HepG2 (cell line): ENCODE measurements around the gene KIF13A. TPM values are rescaled to one million over a fixed set of nuclear protein-coding genes. Genes with fewer than 3 reads are reported as not detected.

ENCODE experiments used
- ATAC-seq: fragments of 200-7000 bp; cut with Tn5 transposase; 3 replicates; pipeline ENCODE4 v1.9.1; 2020; ENCODE audit warnings: mild to moderate bottlenecking, moderate library complexity
- BruUV-seq: library from RNA; stranded (reverse); fragments of 400-500 nt; replicated peaks from 2 replicates; lab custom pipeline; 2021; lab: Mats Ljungman, UMichigan
- CTCF ChIA-PET: fragments of 300-600 bp; formaldehyde crosslinking; extraction: SDS; loops from one replicate; lab custom pipeline; 2021; ENCODE audit warnings: low total read pairs, inconsistent platforms, low intra/inter-chr PET ratio; lab: Yijun Ruan, JAX
- POLR2A ChIA-PET: fragments of 350-600 bp; sonication (Branson Sonifier 250); formaldehyde crosslinking; loops from one replicate; lab custom pipeline; 2020; ENCODE audit warnings: antibody characterized with exemption, inconsistent platforms; lab: Yijun Ruan, JAX
- DNase-seq: peaks from one replicate; pipeline ENCODE4 v3.0.0-alpha.2; 2015; ENCODE audit warnings: low spot score
- FAIRE-seq: peaks from 3 replicates; lab custom pipeline; 2011; peaks lifted over from hg19 to GRCh38; lab: Jason Lieb, UNC
- H2AFZ ChIP-seq: one replicate; pipeline ENCODE4 v1.6.1; 2011; ENCODE audit warnings: low read length, inconsistent platforms
- H3K27ac ChIP-seq: fragments of 300-600 bp; 3 replicates; pipeline ENCODE4 v1.8.0; 2011; ENCODE audit warnings: mixed run types, mild to moderate bottlenecking, mixed read lengths, low read length, inconsistent platforms; ENCODE audit not compliant: insufficient read depth; ENCODE audit errors: extremely low read length
- H3K27me3 ChIP-seq, 2 experiments: fragments of 200-600 bp in 1 of 2; 2 replicates in 1 of 2; 3 replicates in 1 of 2; pipeline versions ENCODE4 v1.6.0 to v1.8.0; 2011; ENCODE audit warnings: low read length in 2 of 2, mild to moderate bottlenecking in 2 of 2, moderate library complexity in 2 of 2, inconsistent platforms in 1 of 2; ENCODE audit not compliant: insufficient read depth in 2 of 2, control insufficient read depth in 1 of 2
- H3K36me3 ChIP-seq, 2 experiments: fragments of 200-600 bp in 1 of 2; replicated peaks in 1 of 2; 2 replicates in 1 of 2; 3 replicates in 1 of 2; pipeline versions ENCODE4 v1.5.1 to v1.8.0; 2011; ENCODE audit warnings: low read length in 2 of 2, inconsistent platforms in 1 of 2; ENCODE audit not compliant: insufficient read depth in 2 of 2, control insufficient read depth in 1 of 2
- H3K4me1 ChIP-seq: 2 replicates; pipeline ENCODE4 v1.5.1; 2012; ENCODE audit warnings: low read length, inconsistent platforms; ENCODE audit not compliant: insufficient read depth
- H3K4me2 ChIP-seq: 2 replicates; pipeline ENCODE4 v1.6.0; 2011; ENCODE audit warnings: low read depth, low read length, inconsistent platforms
- H3K4me3 ChIP-seq, 3 experiments: fragments of 200-600 bp in 1 of 3; sonication (generic), shearing (Covaris generic) in 1 of 3; replicated peaks in 1 of 3; 2 replicates each; pipeline ENCODE4 v1.5.1; 2011 to 2016; ENCODE audit warnings: low read length in 3 of 3, inconsistent platforms in 2 of 3, low read depth in 2 of 3, mild to moderate bottlenecking in 2 of 3, control low read depth in 1 of 3, mixed read lengths in 1 of 3; ENCODE audit not compliant: insufficient read depth in 1 of 3
- H3K79me2 ChIP-seq: one replicate; pipeline ENCODE4 v1.6.1; 2011; ENCODE audit warnings: low read length, inconsistent platforms; ENCODE audit not compliant: insufficient read depth
- H3K9ac ChIP-seq: 2 replicates; pipeline ENCODE4 v1.6.0; 2011; ENCODE audit warnings: mild to moderate bottlenecking, low read depth, low read length, inconsistent platforms; ENCODE audit not compliant: insufficient read depth
- H3K9me3 ChIP-seq: 2 replicates; pipeline ENCODE4 v1.5.1; 2012; ENCODE audit warnings: mild to moderate bottlenecking, low read length
- H4K20me1 ChIP-seq: 2 replicates; pipeline ENCODE4 v1.6.0; 2011; ENCODE audit warnings: inconsistent platforms, mild to moderate bottlenecking, low read length, moderate library complexity; ENCODE audit not compliant: insufficient read depth
- GATAD1 ChIP-seq: IDR thresholded peaks from 2 replicates; pipeline ENCODE4 v1.6.1; 2016; ENCODE audit warnings: missing genetic modification reagents, missing compliant biosample characterization
- NR2F6 ChIP-seq, 2 experiments: IDR thresholded peaks; 2 replicates each; pipeline ENCODE4 v1.6.1; 2016; ENCODE audit warnings: antibody characterized with exemption in 1 of 2, mild to moderate bottlenecking in 1 of 2
- RFX1 ChIP-seq: fragments of 450-650 bp; IDR thresholded peaks from 2 replicates; pipeline ENCODE4 v1.6.1; 2017
- TBX2 ChIP-seq: sonication (generic); formaldehyde crosslinking; IDR thresholded peaks from 2 replicates; pipeline ENCODE4 v1.5.0; 2020; ENCODE audit warnings: missing genetic modification reagents, mild to moderate bottlenecking, borderline replicate concordance
- THAP11 ChIP-seq: IDR thresholded peaks from 2 replicates; pipeline ENCODE4 v1.6.1; 2016; ENCODE audit warnings: missing biosample characterization, missing genetic modification reagents
- THYN1 ChIP-seq: sonication (generic); formaldehyde crosslinking; IDR thresholded peaks from 2 replicates; pipeline ENCODE4 v1.8.1; 2023; ENCODE audit warnings: low read depth, mild to moderate bottlenecking, moderate library complexity, missing genetic modification reagents, borderline replicate concordance
- XRCC5 ChIP-seq: fragments of 200-400 bp; formaldehyde crosslinking; optimal IDR thresholded peaks from 2 replicates; pipeline ENCODE3; 2017; ENCODE audit warnings: mild to moderate bottlenecking, low read length
- YEATS4 ChIP-seq: sonication (generic); formaldehyde crosslinking; IDR thresholded peaks from 2 replicates; pipeline ENCODE4 v1.4.0; 2020; ENCODE audit warnings: missing genetic modification reagents, borderline replicate concordance
- ZBTB8A ChIP-seq: sonication (generic); formaldehyde crosslinking; IDR thresholded peaks from 2 replicates; pipeline ENCODE4 v1.4.0; 2020; ENCODE audit warnings: mild to moderate bottlenecking, low read depth, missing genetic modification reagents, borderline replicate concordance
- ZNF296 ChIP-seq: sonication (generic); formaldehyde crosslinking; conservative IDR thresholded peaks from 2 replicates; pipeline ENCODE4 v1.5.0; 2020; ENCODE audit warnings: mild to moderate bottlenecking, missing genetic modification reagents
- ZNF33A ChIP-seq: sonication (generic); formaldehyde crosslinking; IDR thresholded peaks from 2 replicates; pipeline ENCODE4 v1.5.1; 2020; ENCODE audit warnings: missing genetic modification reagents, mild to moderate bottlenecking, moderate library complexity, borderline replicate concordance
- ZNF546 ChIP-seq: sonication (generic); formaldehyde crosslinking; conservative IDR thresholded peaks from 2 replicates; pipeline ENCODE4 v1.8.1; 2023; ENCODE audit warnings: mild to moderate bottlenecking, missing genetic modification reagents
- WGBS: methylation state at CpG from one replicate; pipeline ENCODE4 v1.1.6; 2017; ENCODE audit warnings: low lambda C conversion rate; 5-methylcytosine and 5-hydroxymethylcytosine counted together
- in situ Hi-C: cut with HindIII; loops from 2 replicates; pipeline ENCODE4 v1.10.0; 2017; ENCODE audit warnings: low pct_unique_long_range_greater_than_20kb; ENCODE audit not compliant: extremely low pct_ligation_motif_present
- intact Hi-C: fragments of 100-400 bp; cut with micrococcal nuclease; formaldehyde crosslinking; loops from one replicate; pipeline ENCODE4 v1.10.0; 2022; ENCODE audit not compliant: unreplicated experiment
- polyA plus RNA-seq, 8 experiments: library from polyadenylated mRNA; depleted of rRNA in 3 of 8; stranded (reverse) in 7 of 8; unstranded in 1 of 8; fragments of >200 nt; fragmentation: Illumina TruSeq in 4 of 8; extraction: Trizol in 4 of 8; gene quantifications; 2 replicates each; pipeline versions ENCODE4 v1.2.1 to v1.2.3, GENCODE V29; 2011 to 2016; ENCODE audit warnings: low read depth in 4 of 8, missing spikeins in 1 of 8, mixed read lengths in 1 of 8; ENCODE audit not compliant: insufficient read depth in 1 of 8
- total RNA-seq, 5 experiments: library from RNA; depleted of rRNA; stranded (reverse); fragments of >200 nt; fragmentation: Illumina TruSeq; extraction: Trizol; gene quantifications; 2 replicates each; pipeline ENCODE4 v1.2.3, GENCODE V29; 2016; ENCODE audit warnings: low read depth in 1 of 5
- TF ChIP-seq, protein P1 (sequence below): sonication (generic); formaldehyde crosslinking; IDR thresholded peaks from 2 replicates; pipeline ENCODE4 v1.4.0; 2020; ENCODE audit warnings: mild to moderate bottlenecking, missing genetic modification reagents
- TF ChIP-seq, protein P2 (sequence below): sonication (generic); formaldehyde crosslinking; IDR thresholded peaks from 2 replicates; pipeline ENCODE4 v1.4.0; 2020; ENCODE audit warnings: missing genetic modification reagents, borderline replicate concordance

Gene KIF13A
- total and polyA plus RNA-seq, 2 of the 13 experiments (the other 11 are each of a cell fraction or from before 2014, with no cell fraction given) = 21.1 to 37.2 TPM

DNA sequence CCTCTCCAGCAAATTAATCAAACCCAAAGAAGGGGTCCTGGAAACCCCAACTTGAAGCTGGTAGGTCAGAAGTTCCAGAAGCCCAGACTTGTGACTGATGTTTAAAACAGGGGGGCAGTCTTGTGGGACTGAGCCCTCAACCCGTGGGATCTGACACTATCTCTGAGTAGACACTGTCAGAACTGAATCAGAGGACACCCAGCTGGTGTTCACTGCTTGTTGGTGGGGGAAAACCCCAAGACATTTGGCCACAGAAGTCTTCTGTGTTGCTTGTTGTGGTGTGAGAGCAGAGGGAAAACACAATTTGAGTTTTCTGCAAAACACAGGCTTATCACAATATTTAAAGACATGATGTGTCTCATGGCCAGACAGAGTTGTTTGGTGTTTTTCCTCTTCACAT is 29.9 kb downstream of the KIF13A start:
- DNase-seq = no peak
- ATAC-seq = no peak
- in situ Hi-C loops = no loop called here
- H3K27me3 ChIP-seq = no peaks in the 10 kb centered on the region
- CTCF ChIA-PET = no interaction called here
- no peaks in the 10 kb centered on the region for H4K20me1 ChIP-seq
- POLR2A ChIA-PET = no interaction called here
- no peaks in the 10 kb centered on the region for H3K4me1 ChIP-seq
- H3K79me2 ChIP-seq = peaks cover 11% of the 10 kb centered on the region
- H2AFZ ChIP-seq = no peak overlapping the region
- intact Hi-C loops = no loop called here
- H3K36me3 ChIP-seq = no peaks in the 10 kb centered on the region
- no peak overlapping the region for H3K4me2 ChIP-seq
- WGBS = no CpG with 5 or more reads among the region's 1 CpG
- no TSS peak for BruUV-seq
- no peak overlapping the region for H3K4me3 ChIP-seq
- FAIRE-seq = no peak
- H3K9ac ChIP-seq = no peak overlapping the region
- H3K27ac ChIP-seq = no peak overlapping the region
- no peaks in the 10 kb centered on the region for H3K9me3 ChIP-seq
- TF ChIP-seq, protein P1, sequence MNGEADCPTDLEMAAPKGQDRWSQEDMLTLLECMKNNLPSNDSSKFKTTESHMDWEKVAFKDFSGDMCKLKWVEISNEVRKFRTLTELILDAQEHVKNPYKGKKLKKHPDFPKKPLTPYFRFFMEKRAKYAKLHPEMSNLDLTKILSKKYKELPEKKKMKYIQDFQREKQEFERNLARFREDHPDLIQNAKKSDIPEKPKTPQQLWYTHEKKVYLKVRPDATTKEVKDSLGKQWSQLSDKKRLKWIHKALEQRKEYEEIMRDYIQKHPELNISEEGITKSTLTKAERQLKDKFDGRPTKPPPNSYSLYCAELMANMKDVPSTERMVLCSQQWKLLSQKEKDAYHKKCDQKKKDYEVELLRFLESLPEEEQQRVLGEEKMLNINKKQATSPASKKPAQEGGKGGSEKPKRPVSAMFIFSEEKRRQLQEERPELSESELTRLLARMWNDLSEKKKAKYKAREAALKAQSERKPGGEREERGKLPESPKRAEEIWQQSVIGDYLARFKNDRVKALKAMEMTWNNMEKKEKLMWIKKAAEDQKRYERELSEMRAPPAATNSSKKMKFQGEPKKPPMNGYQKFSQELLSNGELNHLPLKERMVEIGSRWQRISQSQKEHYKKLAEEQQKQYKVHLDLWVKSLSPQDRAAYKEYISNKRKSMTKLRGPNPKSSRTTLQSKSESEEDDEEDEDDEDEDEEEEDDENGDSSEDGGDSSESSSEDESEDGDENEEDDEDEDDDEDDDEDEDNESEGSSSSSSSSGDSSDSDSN (CRISPR knock-in tag) = no peak
- no peak for TF ChIP-seq GATAD1 (CRISPR knock-in tag)
- TF ChIP-seq, protein P2, sequence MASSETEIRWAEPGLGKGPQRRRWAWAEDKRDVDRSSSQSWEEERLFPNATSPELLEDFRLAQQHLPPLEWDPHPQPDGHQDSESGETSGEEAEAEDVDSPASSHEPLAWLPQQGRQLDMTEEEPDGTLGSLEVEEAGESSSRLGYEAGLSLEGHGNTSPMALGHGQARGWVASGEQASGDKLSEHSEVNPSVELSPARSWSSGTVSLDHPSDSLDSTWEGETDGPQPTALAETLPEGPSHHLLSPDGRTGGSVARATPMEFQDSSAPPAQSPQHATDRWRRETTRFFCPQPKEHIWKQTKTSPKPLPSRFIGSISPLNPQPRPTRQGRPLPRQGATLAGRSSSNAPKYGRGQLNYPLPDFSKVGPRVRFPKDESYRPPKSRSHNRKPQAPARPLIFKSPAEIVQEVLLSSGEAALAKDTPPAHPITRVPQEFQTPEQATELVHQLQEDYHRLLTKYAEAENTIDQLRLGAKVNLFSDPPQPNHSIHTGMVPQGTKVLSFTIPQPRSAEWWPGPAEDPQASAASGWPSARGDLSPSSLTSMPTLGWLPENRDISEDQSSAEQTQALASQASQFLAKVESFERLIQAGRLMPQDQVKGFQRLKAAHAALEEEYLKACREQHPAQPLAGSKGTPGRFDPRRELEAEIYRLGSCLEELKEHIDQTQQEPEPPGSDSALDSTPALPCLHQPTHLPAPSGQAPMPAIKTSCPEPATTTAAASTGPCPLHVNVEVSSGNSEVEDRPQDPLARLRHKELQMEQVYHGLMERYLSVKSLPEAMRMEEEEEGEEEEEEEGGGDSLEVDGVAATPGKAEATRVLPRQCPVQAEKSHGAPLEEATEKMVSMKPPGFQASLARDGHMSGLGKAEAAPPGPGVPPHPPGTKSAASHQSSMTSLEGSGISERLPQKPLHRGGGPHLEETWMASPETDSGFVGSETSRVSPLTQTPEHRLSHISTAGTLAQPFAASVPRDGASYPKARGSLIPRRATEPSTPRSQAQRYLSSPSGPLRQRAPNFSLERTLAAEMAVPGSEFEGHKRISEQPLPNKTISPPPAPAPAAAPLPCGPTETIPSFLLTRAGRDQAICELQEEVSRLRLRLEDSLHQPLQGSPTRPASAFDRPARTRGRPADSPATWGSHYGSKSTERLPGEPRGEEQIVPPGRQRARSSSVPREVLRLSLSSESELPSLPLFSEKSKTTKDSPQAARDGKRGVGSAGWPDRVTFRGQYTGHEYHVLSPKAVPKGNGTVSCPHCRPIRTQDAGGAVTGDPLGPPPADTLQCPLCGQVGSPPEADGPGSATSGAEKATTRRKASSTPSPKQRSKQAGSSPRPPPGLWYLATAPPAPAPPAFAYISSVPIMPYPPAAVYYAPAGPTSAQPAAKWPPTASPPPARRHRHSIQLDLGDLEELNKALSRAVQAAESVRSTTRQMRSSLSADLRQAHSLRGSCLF = no peak
- TF ChIP-seq XRCC5 = no peak
- no peak for TF ChIP-seq ZNF296 (CRISPR knock-in tag)
- TF ChIP-seq NR2F6 (IDR thresholded peaks at IDR 0.05) = no peak
- TF ChIP-seq NR2F6 (CRISPR knock-in tag; IDR thresholded peaks at IDR 0.05) = no peak
- no peak for TF ChIP-seq ZNF33A (CRISPR knock-in tag)
- no peak for TF ChIP-seq RFX1
- TF ChIP-seq THYN1 = no peak
- no peak for TF ChIP-seq YEATS4 (CRISPR knock-in tag)
- TF ChIP-seq THAP11 (CRISPR knock-in tag) = no peak
- TF ChIP-seq ZBTB8A (CRISPR knock-in tag) = no peak
- TF ChIP-seq ZNF546 = no peak
- no peak for TF ChIP-seq TBX2 (CRISPR knock-in tag)
